ENCODE data around the gene SLC4A11.

DNA sequence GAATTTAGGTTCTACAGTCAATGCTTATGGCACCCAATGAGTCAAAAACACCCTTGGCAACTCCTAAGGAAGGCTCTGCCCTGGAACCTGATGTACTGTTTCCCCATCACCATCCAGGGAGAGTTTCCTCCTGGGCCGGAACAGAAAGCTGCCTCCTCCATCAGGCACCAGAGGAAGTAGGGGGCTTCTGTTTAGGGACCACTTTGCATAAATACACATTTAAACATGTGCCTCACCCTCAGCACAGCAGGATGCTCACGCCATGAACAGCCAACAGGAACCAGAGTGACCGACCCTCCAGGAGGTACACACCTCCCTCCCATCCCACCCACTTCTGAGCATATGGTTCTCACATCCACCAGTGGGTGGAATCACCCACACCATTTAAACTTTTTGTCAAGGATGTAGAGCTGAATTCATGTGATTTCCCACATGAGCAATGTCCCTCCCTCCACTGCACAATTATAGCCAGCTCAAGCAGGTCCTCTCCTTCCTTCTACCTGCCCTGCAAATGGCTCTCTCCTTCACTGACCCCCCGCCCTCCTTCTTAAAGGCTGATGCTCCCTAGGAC lies 49.3 kb downstream of the SLC4A11 start:
- TF ChIP-seq, protein P1, sequence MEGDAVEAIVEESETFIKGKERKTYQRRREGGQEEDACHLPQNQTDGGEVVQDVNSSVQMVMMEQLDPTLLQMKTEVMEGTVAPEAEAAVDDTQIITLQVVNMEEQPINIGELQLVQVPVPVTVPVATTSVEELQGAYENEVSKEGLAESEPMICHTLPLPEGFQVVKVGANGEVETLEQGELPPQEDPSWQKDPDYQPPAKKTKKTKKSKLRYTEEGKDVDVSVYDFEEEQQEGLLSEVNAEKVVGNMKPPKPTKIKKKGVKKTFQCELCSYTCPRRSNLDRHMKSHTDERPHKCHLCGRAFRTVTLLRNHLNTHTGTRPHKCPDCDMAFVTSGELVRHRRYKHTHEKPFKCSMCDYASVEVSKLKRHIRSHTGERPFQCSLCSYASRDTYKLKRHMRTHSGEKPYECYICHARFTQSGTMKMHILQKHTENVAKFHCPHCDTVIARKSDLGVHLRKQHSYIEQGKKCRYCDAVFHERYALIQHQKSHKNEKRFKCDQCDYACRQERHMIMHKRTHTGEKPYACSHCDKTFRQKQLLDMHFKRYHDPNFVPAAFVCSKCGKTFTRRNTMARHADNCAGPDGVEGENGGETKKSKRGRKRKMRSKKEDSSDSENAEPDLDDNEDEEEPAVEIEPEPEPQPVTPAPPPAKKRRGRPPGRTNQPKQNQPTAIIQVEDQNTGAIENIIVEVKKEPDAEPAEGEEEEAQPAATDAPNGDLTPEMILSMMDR (conservative IDR thresholded peaks at IDR 0.05 in 1 of 2, IDR thresholded peaks at IDR 0.05 in 1 of 2; ENCODE audit: low read depth in 1 of 2, low read length in 2 of 2) = no peak
- no peak for TF ChIP-seq EZH2 (IDR thresholded peaks at IDR 0.05; ENCODE audit: low read length, missing control alignments)

Data from fibroblast of lung (primary cell).